H9 (cell line): ENCODE data around the gene ST8SIA2. TPM values are rescaled to one million over a fixed set of nuclear protein-coding genes. Genes with fewer than 3 reads are reported as not detected.

ENCODE experiments used
- DNase-seq: peaks from one replicate; pipeline ENCODE4 v3.0.0-alpha.2; 2017
- H2AFZ ChIP-seq: one replicate; pipeline ENCODE4 v1.6.1; 2013; ENCODE audit warnings: mild to moderate bottlenecking, low read length, control low read depth, moderate library complexity
- H2AK5ac ChIP-seq: 2 replicates; pipeline ENCODE4 v1.6.1; 2013; ENCODE audit warnings: low read length, control low read depth, mixed read lengths; ENCODE audit not compliant: insufficient read length
- H2BK120ac ChIP-seq: one replicate; pipeline ENCODE4 v1.6.1; 2013; ENCODE audit warnings: low read depth, mild to moderate bottlenecking, low read length, control low read depth, inconsistent platforms; ENCODE audit not compliant: poor library complexity, severe bottlenecking
- H2BK12ac ChIP-seq: 2 replicates; pipeline ENCODE4 v1.6.1; 2013; ENCODE audit warnings: low read length, control low read depth, mixed read lengths, low read depth; ENCODE audit not compliant: insufficient read length
- H2BK15ac ChIP-seq: 2 replicates; pipeline ENCODE4 v1.6.1; 2013; ENCODE audit warnings: low read depth, low read length, control low read depth
- H2BK20ac ChIP-seq: one replicate; pipeline ENCODE4 v1.6.1; 2013; ENCODE audit warnings: low read depth, mild to moderate bottlenecking, low read length, control low read depth, inconsistent platforms; ENCODE audit not compliant: poor library complexity, severe bottlenecking
- H2BK5ac ChIP-seq: 2 replicates; pipeline ENCODE4 v1.6.1; 2013; ENCODE audit warnings: low read length, control low read depth, mixed read lengths; ENCODE audit not compliant: insufficient read length
- H3K14ac ChIP-seq: 2 replicates; pipeline ENCODE4 v1.6.1; 2013; ENCODE audit warnings: low read length, control low read depth; ENCODE audit not compliant: insufficient read depth
- H3K18ac ChIP-seq: 2 replicates; pipeline ENCODE4 v1.6.1; 2013; ENCODE audit warnings: low read depth, mild to moderate bottlenecking, mixed read lengths, low read length, control low read depth; ENCODE audit not compliant: insufficient read length
- H3K23ac ChIP-seq: 2 replicates; pipeline ENCODE4 v1.6.1; 2013; ENCODE audit warnings: low read length, control low read depth, mixed read lengths, low read depth; ENCODE audit not compliant: insufficient read length
- H3K23me2 ChIP-seq: 2 replicates; pipeline ENCODE4 v1.6.1; 2013; ENCODE audit warnings: low read depth, mild to moderate bottlenecking, mixed read lengths, low read length, control low read depth; ENCODE audit not compliant: insufficient read length, poor library complexity, severe bottlenecking
- H3K27ac ChIP-seq: 2 replicates; pipeline ENCODE4 v1.5.1; 2013; ENCODE audit warnings: low read length, control low read depth, mixed read lengths, low read depth; ENCODE audit not compliant: insufficient read length
- H3K27me3 ChIP-seq: 2 replicates; pipeline ENCODE4 v1.6.1; 2013; ENCODE audit warnings: low read length, control low read depth, inconsistent platforms; ENCODE audit not compliant: insufficient read depth
- H3K4ac ChIP-seq: 2 replicates; pipeline ENCODE4 v1.6.1; 2013; ENCODE audit warnings: low read depth, mild to moderate bottlenecking, control low read depth, inconsistent platforms, low read length, moderate library complexity
- H3K4me1 ChIP-seq: 2 replicates; pipeline ENCODE4 v1.6.1; 2013; ENCODE audit warnings: low read length, control low read depth, inconsistent platforms; ENCODE audit not compliant: insufficient read depth
- H3K4me2 ChIP-seq: 2 replicates; pipeline ENCODE4 v1.6.1; 2013; ENCODE audit warnings: low read length, control low read depth, mixed read lengths; ENCODE audit not compliant: insufficient read length, insufficient read depth
- H3K56ac ChIP-seq: 2 replicates; pipeline ENCODE4 v1.6.1; 2013; ENCODE audit warnings: low read depth, mild to moderate bottlenecking, mixed read lengths, low read length, control low read depth; ENCODE audit not compliant: insufficient read length
- H3K79me1 ChIP-seq: 2 replicates; pipeline ENCODE4 v1.6.1; 2013; ENCODE audit warnings: low read depth, mild to moderate bottlenecking, moderate library complexity, low read length, control low read depth, inconsistent platforms; ENCODE audit not compliant: insufficient read depth, poor library complexity, severe bottlenecking
- H3K79me2 ChIP-seq: 2 replicates; pipeline ENCODE4 v1.6.1; 2013; ENCODE audit warnings: low read length, control low read depth, inconsistent platforms; ENCODE audit not compliant: insufficient read depth
- H3K9ac ChIP-seq: 2 replicates; pipeline ENCODE4 v1.6.1; 2013; ENCODE audit warnings: low read length, control low read depth, mixed read lengths; ENCODE audit not compliant: insufficient read length; ENCODE audit errors: extremely low read depth
- H3K9me3 ChIP-seq: one replicate; pipeline ENCODE4 v1.6.1; 2013; ENCODE audit warnings: low read depth, low read length, inconsistent platforms; ENCODE audit not compliant: control insufficient read depth
- H3T11ph ChIP-seq: one replicate; pipeline ENCODE4 v1.6.1; 2013; ENCODE audit warnings: mild to moderate bottlenecking, low read length, control low read depth, inconsistent platforms
- H4K20me1 ChIP-seq: one replicate; pipeline ENCODE4 v1.6.1; 2013; ENCODE audit not compliant: control insufficient read depth, insufficient read length, insufficient read depth
- H4K5ac ChIP-seq: 2 replicates; pipeline ENCODE4 v1.6.1; 2013; ENCODE audit warnings: low read depth, mild to moderate bottlenecking, mixed read lengths, low read length, control low read depth; ENCODE audit not compliant: insufficient read length
- H4K8ac ChIP-seq: replicated peaks from 2 replicates; pipeline ENCODE4 v1.6.1; 2013; ENCODE audit warnings: low read length, control low read depth, mixed read lengths, low read depth; ENCODE audit not compliant: insufficient read length
- H4K91ac ChIP-seq: 2 replicates; pipeline ENCODE4 v1.6.1; 2013; ENCODE audit warnings: low read depth, mild to moderate bottlenecking, moderate library complexity, mixed read lengths, low read length, control low read depth; ENCODE audit not compliant: insufficient read length
- H3K27ac Mint-ChIP-seq, 3 experiments: 2 replicates in 2 of 3; 3 replicates in 1 of 3; pipeline ENCODE4 v1.8.0; 2020 to 2021; ENCODE audit warnings: mixed read lengths in 3 of 3, mild to moderate bottlenecking in 1 of 3, moderate library complexity in 1 of 3
- H3K27me3 Mint-ChIP-seq: 2 replicates; pipeline ENCODE4 v1.8.0; 2021; ENCODE audit warnings: low read depth, mild to moderate bottlenecking, moderate library complexity, mixed read lengths
- H3K36me3 Mint-ChIP-seq, 3 experiments: 2 replicates in 2 of 3; 3 replicates in 1 of 3; pipeline ENCODE4 v1.8.0; 2020 to 2021; ENCODE audit warnings: low read depth in 3 of 3, mixed read lengths in 3 of 3; ENCODE audit not compliant: insufficient read depth in 1 of 3
- H3K4me1 Mint-ChIP-seq, 2 experiments: 2 replicates each; pipeline ENCODE4 v1.8.0; 2020; ENCODE audit warnings: mixed read lengths in 2 of 2
- H3K4me3 Mint-ChIP-seq, 2 experiments: 2 replicates in 1 of 2; 3 replicates in 1 of 2; pipeline ENCODE4 v1.8.0; 2020 to 2021; ENCODE audit warnings: mild to moderate bottlenecking in 2 of 2, mixed read lengths in 2 of 2, moderate library complexity in 1 of 2
- H3K9me3 Mint-ChIP-seq, 2 experiments: 2 replicates in 1 of 2; 3 replicates in 1 of 2; pipeline ENCODE4 v1.8.0; 2020; ENCODE audit warnings: mild to moderate bottlenecking in 2 of 2, mixed read lengths in 2 of 2, moderate library complexity in 1 of 2
- CTCF ChIP-seq: fragments of 200-600 bp; sonication (generic); conservative IDR thresholded peaks from 3 replicates; pipeline ENCODE4 v1.8.0; 2021; ENCODE audit warnings: antibody characterized with exemption, mild to moderate bottlenecking
- WGBS: extraction: QIAGEN DNeasy Blood & Tissue Kit; methylation state at CpG from one replicate; pipeline ENCODE4 v1.1.7; 2013; ENCODE audit warnings: missing lambda C conversion rate, low lambda C conversion rate, mixed read lengths; ENCODE audit not compliant: insufficient read length; ENCODE audit errors: extremely low coverage; 5-methylcytosine and 5-hydroxymethylcytosine counted together
- total RNA-seq: library from RNA; stranded (reverse); gene quantifications from 2 replicates; pipeline ENCODE4 v1.2.1, GENCODE V29; 2021

ST8SIA2 gene
- total RNA-seq, 1 experiment from 2014 or later: 1.8 TPM

- Histone ChIP-seq H4K91ac (no peak overlapping the region), H2AK5ac (no peak overlapping the region), H2BK12ac (no peak overlapping the region), H2AFZ (no peak overlapping the region), H2BK15ac (no peak overlapping the region), H4K5ac (no peak overlapping the region), H3K14ac (no peak overlapping the region), H3K4me1 (peaks cover 4% of the 10 kb centered on the region; the same call in 1 of the 2 replicates), H4K20me1 (no peaks in the 10 kb centered on the region), H3K4ac (no peak overlapping the region), H3K27ac (no peak overlapping the region), H3K79me1 (no peaks in the 10 kb centered on the region), H3T11ph (no peak overlapping the region), H3K23ac (no peak overlapping the region), H3K18ac (no peak overlapping the region), H2BK5ac (no peak overlapping the region), H3K9me3 (no peaks in the 10 kb centered on the region), H3K23me2 (peaks cover 14% of the 10 kb centered on the region), H3K27me3 (peaks cover 19% of the 10 kb centered on the region), H2BK120ac (no peak overlapping the region), H3K79me2 (no peaks in the 10 kb centered on the region), H3K9ac (no peak overlapping the region), H3K56ac (no peak overlapping the region), H2BK20ac (no peak overlapping the region), H3K4me2 (peak overlapping the region; percentile 72), H4K8ac (no peak overlapping the region)
- WGBS: no CpG with 5 or more reads among the region's 7 CpGs
- no peak for TF ChIP-seq CTCF
- peak overlapping the region; percentile 72 to 88 for H3K4me3 Mint-ChIP-seq
- peak; percentile 66 for DNase-seq
- peaks cover 95% of the 10 kb centered on the region for H3K27me3 Mint-ChIP-seq
- peaks cover 0 to 5% (median 2%) of the 10 kb centered on the region in 3 experiments; a peak in 4 of 7 replicates for H3K36me3 Mint-ChIP-seq
- H3K27ac Mint-ChIP-seq: no peak overlapping the region
- peaks cover 21 to 25% of the 10 kb centered on the region in 2 experiments for H3K4me1 Mint-ChIP-seq
- no peaks in the 10 kb centered on the region; a peak in 1 of 5 replicates for H3K9me3 Mint-ChIP-seq
Observed at GRCh38 chr15:92392462-92392861, 1.2 kb upstream of the ST8SIA2 start.
